Measurements from ENCODE around the gene MTFP1. TPM values are rescaled to one million over a fixed set of nuclear protein-coding genes. Genes with fewer than 3 reads are reported as not detected.

MTFP1 gene
- total RNA-seq, 6 experiments from 2014 or later, result 4.2 to 30.1 (median 9.1) TPM

- Histone ChIP-seq H3K4me1 (peaks cover 0 to 66% (median 20%) of the 10 kb centered on the region in 4 donors), H3K27ac (peak overlapping the region; percentile 95 to 99 (median 98)), H3K36me3 (peaks cover 0 to 21% (median 0%) of the 10 kb centered on the region in 4 donors), H3K9me3 (no peaks in the 10 kb centered on the region), H3K4me3 (peak overlapping the region; percentile 51 to 59 (median 57)), H3K27me3 (no peaks in the 10 kb centered on the region)
- TF ChIP-seq POLR2A (IDR thresholded peaks at IDR 0.05) (peak; percentile 86), CTCF (IDR thresholded peaks at IDR 0.05) (no peak)
- DNase-seq (peak; percentile 99), ATAC-seq (peak; percentile 69 to 82 (median 76))
- WGBS (ENCODE audit: insufficient coverage, low coverage, low lambda C conversion rate, missing lambda C conversion rate), result under 1% methylated on average over 17 of the region's 31 CpGs
- intact Hi-C loops (cut with DNase I), result no loop called here
Observed at GRCh38 chr22:30423959-30424533, 1.5 kb upstream of the MTFP1 start.

- peak in 1 of 3 donors; percentile 63 for DNase-seq
- Histone ChIP-seq H3K4me3 (peak overlapping the region; percentile 51 to 64 (median 59)), H3K4me1 (peaks cover 0 to 60% (median 17%) of the 10 kb centered on the region in 4 donors), H3K36me3 (peaks cover 0 to 16% (median 0%) of the 10 kb centered on the region in 4 donors), H3K9me3 (no peaks in the 10 kb centered on the region), H3K27ac (peak overlapping the region; percentile 90 to 98 (median 95)), H3K27me3 (no peaks in the 10 kb centered on the region)
- ATAC-seq, result no peak
- intact Hi-C loops (cut with DNase I), result no loop called here
- 10% methylated on average over 12 of the region's 20 CpGs for WGBS (ENCODE audit: insufficient coverage, low coverage, low lambda C conversion rate, missing lambda C conversion rate)
- TF ChIP-seq CTCF (IDR thresholded peaks at IDR 0.05) (peak in 1 of 4 donors; percentile 12), POLR2A (IDR thresholded peaks at IDR 0.05) (no peak)
Observed at GRCh38 chr22:30424534-30425326, 838 bp upstream of the MTFP1 start.

GRCh38 chr22:30425327-30425615 lies 297 bp upstream of the MTFP1 start:
- no peaks in the 10 kb centered on the region for H3K9me3 ChIP-seq
- ATAC-seq, result no peak
- no peaks in the 10 kb centered on the region for H3K27me3 ChIP-seq
- peaks cover 0 to 54% (median 14%) of the 10 kb centered on the region in 4 donors for H3K4me1 ChIP-seq
- peaks cover 0 to 10% (median 0%) of the 10 kb centered on the region in 4 donors for H3K36me3 ChIP-seq
- TF ChIP-seq CTCF (IDR thresholded peaks at IDR 0.05) (no peak), POLR2A (IDR thresholded peaks at IDR 0.05) (no peak)
- H3K4me3 ChIP-seq, result peak overlapping the region; percentile 51 to 64 (median 59)
- no peak for DNase-seq
- peak overlapping the region; percentile 90 to 98 (median 95) for H3K27ac ChIP-seq
- 5% methylated on average over 9 of the region's 9 CpGs for WGBS (ENCODE audit: insufficient coverage, low coverage, low lambda C conversion rate, missing lambda C conversion rate)
- intact Hi-C loops (cut with DNase I), result no loop called here

GRCh38 chr22:30426388-30427353 lies 1.1 kb downstream of the MTFP1 start:
- Histone ChIP-seq H3K27me3 (no peaks in the 10 kb centered on the region), H3K36me3 (peaks cover 0 to 6% (median 0%) of the 10 kb centered on the region in 4 donors), H3K9me3 (no peaks in the 10 kb centered on the region), H3K27ac (peak overlapping the region; percentile 90 to 98 (median 95)), H3K4me3 (peak overlapping the region; percentile 51 to 64 (median 59)), H3K4me1 (peaks cover 0 to 40% (median 8%) of the 10 kb centered on the region in 4 donors)
- peak; percentile 87 to 89 (median 88) for DNase-seq
- ATAC-seq, result peak; percentile 15 to 39 (median 32)
- peak; percentile 71 to 79 (median 71) for TF ChIP-seq CTCF (IDR thresholded peaks at IDR 0.05)
- TF ChIP-seq POLR2A (IDR thresholded peaks at IDR 0.05), result no peak
- WGBS (ENCODE audit: insufficient coverage, low coverage, low lambda C conversion rate, missing lambda C conversion rate), result 69% methylated on average over 5 of the region's 29 CpGs
- intact Hi-C loops (cut with DNase I), result loop anchor here in 1 of 2 donors (2.0 kb wide), 1 partner anchor 36 kb away; no protein-coding TSS in a partner anchor
